ENCODE results near the gene MEGF6. TPM values are rescaled to one million over a fixed set of nuclear protein-coding genes. Genes with fewer than 3 reads are reported as not detected.

The MEGF6 gene
- total RNA-seq, 2 donors from 2014 or later: 273 to 304 TPM

GRCh38 chr1:3593745-3594144, 17.6 kb downstream of the MEGF6 start:
- no peak overlapping the region for H3K4me3 ChIP-seq
- DNase-seq (ENCODE audit: low spot score): no peak
- H3K4me1 ChIP-seq (ENCODE audit: control insufficient read depth in 1 of 2, low read depth in 2 of 2): no peaks in the 10 kb centered on the region
- H3K27ac ChIP-seq: no peak overlapping the region
- no peaks in the 10 kb centered on the region for H3K36me3 ChIP-seq
- no peaks in the 10 kb centered on the region for H3K27me3 ChIP-seq (replicated peaks; ENCODE audit: insufficient read depth)
- TF ChIP-seq, protein P1, sequence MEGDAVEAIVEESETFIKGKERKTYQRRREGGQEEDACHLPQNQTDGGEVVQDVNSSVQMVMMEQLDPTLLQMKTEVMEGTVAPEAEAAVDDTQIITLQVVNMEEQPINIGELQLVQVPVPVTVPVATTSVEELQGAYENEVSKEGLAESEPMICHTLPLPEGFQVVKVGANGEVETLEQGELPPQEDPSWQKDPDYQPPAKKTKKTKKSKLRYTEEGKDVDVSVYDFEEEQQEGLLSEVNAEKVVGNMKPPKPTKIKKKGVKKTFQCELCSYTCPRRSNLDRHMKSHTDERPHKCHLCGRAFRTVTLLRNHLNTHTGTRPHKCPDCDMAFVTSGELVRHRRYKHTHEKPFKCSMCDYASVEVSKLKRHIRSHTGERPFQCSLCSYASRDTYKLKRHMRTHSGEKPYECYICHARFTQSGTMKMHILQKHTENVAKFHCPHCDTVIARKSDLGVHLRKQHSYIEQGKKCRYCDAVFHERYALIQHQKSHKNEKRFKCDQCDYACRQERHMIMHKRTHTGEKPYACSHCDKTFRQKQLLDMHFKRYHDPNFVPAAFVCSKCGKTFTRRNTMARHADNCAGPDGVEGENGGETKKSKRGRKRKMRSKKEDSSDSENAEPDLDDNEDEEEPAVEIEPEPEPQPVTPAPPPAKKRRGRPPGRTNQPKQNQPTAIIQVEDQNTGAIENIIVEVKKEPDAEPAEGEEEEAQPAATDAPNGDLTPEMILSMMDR (IDR thresholded peaks at IDR 0.05): no peak
- no peak for ATAC-seq (ENCODE audit: insufficient number of reproducible peaks, low FRiP score, low read depth)
- H3K9me3 ChIP-seq: no peaks in the 10 kb centered on the region

GRCh38 chr1:3593334-3593733, 18.0 kb downstream of the MEGF6 start:
- ATAC-seq (ENCODE audit: insufficient number of reproducible peaks, low FRiP score, low read depth): no peak
- H3K4me1 ChIP-seq (ENCODE audit: control insufficient read depth in 1 of 2, low read depth in 2 of 2): no peaks in the 10 kb centered on the region
- H3K36me3 ChIP-seq: no peaks in the 10 kb centered on the region
- no peak overlapping the region for H3K27ac ChIP-seq
- no peaks in the 10 kb centered on the region for H3K9me3 ChIP-seq
- H3K4me3 ChIP-seq: no peak overlapping the region
- no peaks in the 10 kb centered on the region for H3K27me3 ChIP-seq (replicated peaks; ENCODE audit: insufficient read depth)
- TF ChIP-seq, protein P1 (IDR thresholded peaks at IDR 0.05): no peak
- no peak for DNase-seq (ENCODE audit: low spot score)

- Histone ChIP-seq H3K4me1 (ENCODE audit: control insufficient read depth in 1 of 2, low read depth in 2 of 2) (no peaks in the 10 kb centered on the region), H3K27ac (no peak overlapping the region), H3K9me3 (no peaks in the 10 kb centered on the region), H3K4me3 (no peak overlapping the region), H3K36me3 (no peaks in the 10 kb centered on the region), H3K27me3 (replicated peaks; ENCODE audit: insufficient read depth) (no peaks in the 10 kb centered on the region)
- DNase-seq (ENCODE audit: low spot score) (no peak), ATAC-seq (ENCODE audit: insufficient number of reproducible peaks, low FRiP score, low read depth) (no peak)
- TF ChIP-seq, protein P1 (IDR thresholded peaks at IDR 0.05): no peak
Measured at GRCh38 chr1:3590951-3591865, 20.1 kb downstream of the MEGF6 start.

GRCh38 chr1:3590139-3590763, 21.1 kb downstream of the MEGF6 start:
- Histone ChIP-seq H3K27ac (no peak overlapping the region), H3K4me1 (ENCODE audit: control insufficient read depth in 1 of 2, low read depth in 2 of 2) (no peaks in the 10 kb centered on the region), H3K4me3 (no peak overlapping the region), H3K27me3 (replicated peaks; ENCODE audit: insufficient read depth) (no peaks in the 10 kb centered on the region), H3K9me3 (no peaks in the 10 kb centered on the region), H3K36me3 (no peaks in the 10 kb centered on the region)
- no peak for DNase-seq (ENCODE audit: low spot score)
- TF ChIP-seq, protein P1 (IDR thresholded peaks at IDR 0.05): no peak
- ATAC-seq (ENCODE audit: insufficient number of reproducible peaks, low FRiP score, low read depth): no peak

GRCh38 chr1:3588395-3588794, 22.9 kb downstream of the MEGF6 start:
- no peaks in the 10 kb centered on the region for H3K9me3 ChIP-seq
- H3K4me3 ChIP-seq: no peak overlapping the region
- no peaks in the 10 kb centered on the region for H3K27me3 ChIP-seq (replicated peaks; ENCODE audit: insufficient read depth)
- no peaks in the 10 kb centered on the region for H3K36me3 ChIP-seq
- TF ChIP-seq, protein P1 (IDR thresholded peaks at IDR 0.05): no peak
- DNase-seq (ENCODE audit: low spot score): no peak
- H3K27ac ChIP-seq: no peak overlapping the region
- no peaks in the 10 kb centered on the region for H3K4me1 ChIP-seq (ENCODE audit: control insufficient read depth in 1 of 2, low read depth in 2 of 2)
- ATAC-seq (ENCODE audit: insufficient number of reproducible peaks, low FRiP score, low read depth): no peak

All from thoracic aorta (tissue), 2 donors.